Caco-2 (cell line): ENCODE measurements around the gene HOXB9. TPM values are rescaled to one million over a fixed set of nuclear protein-coding genes. Genes with fewer than 3 reads are reported as not detected.

Experiments
- BruUV-seq: library from RNA; stranded (reverse); fragments of 400-500 nt; replicated peaks from 2 replicates; lab custom pipeline; 2021; lab: Mats Ljungman, UMichigan
- CTCF ChIA-PET: fragments of 300-600 bp; sonication (Branson Sonifier 250); formaldehyde crosslinking; loops from one replicate; lab custom pipeline; 2022; ENCODE audit warnings: antibody characterized with exemption; lab: Charles Lee
- POLR2A ChIA-PET: fragments of 300-600 bp; sonication (Branson Sonifier 250); formaldehyde crosslinking; loops from one replicate; lab custom pipeline; 2022; ENCODE audit warnings: antibody characterized with exemption; lab: Charles Lee
- DNase-seq, 2 experiments: peaks; one replicate each; pipeline versions ENCODE4 v3.0.0 to v3.0.0-alpha.2; 2020 to 2022
- H3K27me3 ChIP-seq: replicated peaks from 2 replicates; pipeline ENCODE4 v1.6.0; 2011; ENCODE audit warnings: low read length; ENCODE audit not compliant: control insufficient read depth, insufficient read depth
- H3K36me3 ChIP-seq: 2 replicates; pipeline ENCODE4 v1.5.1; 2011; ENCODE audit warnings: low read length; ENCODE audit not compliant: control insufficient read depth, insufficient read depth
- H3K4me1 ChIP-seq: fragments of 250-450 bp; sonication (Bioruptor Pico); 2 replicates; pipeline ENCODE4 v1.5.1; 2020; ENCODE audit warnings: mild to moderate bottlenecking
- H3K4me3 ChIP-seq: 2 replicates; pipeline ENCODE4 v1.5.1; 2011; ENCODE audit warnings: low read depth, mild to moderate bottlenecking, control low read depth, low read length
- H3K9me3 ChIP-seq: fragments of 250-450 bp; sonication (Bioruptor Pico); 2 replicates; pipeline ENCODE4 v1.5.1; 2020; ENCODE audit warnings: mild to moderate bottlenecking, moderate library complexity
- H3K27ac Mint-ChIP-seq: one replicate; pipeline ENCODE4 v1.8.0; 2022; ENCODE audit warnings: mixed read lengths; ENCODE audit not compliant: unreplicated experiment
- H3K27me3 Mint-ChIP-seq: one replicate; pipeline ENCODE4 v1.8.0; 2022; ENCODE audit warnings: mixed read lengths; ENCODE audit not compliant: insufficient read depth, unreplicated experiment
- H3K36me3 Mint-ChIP-seq: one replicate; pipeline ENCODE4 v1.8.0; 2022; ENCODE audit warnings: mild to moderate bottlenecking, mixed read lengths; ENCODE audit not compliant: insufficient read depth, unreplicated experiment
- H3K4me1 Mint-ChIP-seq: one replicate; pipeline ENCODE4 v1.8.0; 2022; ENCODE audit warnings: low read depth, mixed read lengths; ENCODE audit not compliant: unreplicated experiment
- H3K4me3 Mint-ChIP-seq: one replicate; pipeline ENCODE4 v1.8.0; 2022; ENCODE audit warnings: mild to moderate bottlenecking, moderate library complexity, mixed read lengths; ENCODE audit not compliant: unreplicated experiment
- H3K9me3 Mint-ChIP-seq: one replicate; pipeline ENCODE4 v1.8.0; 2022; ENCODE audit warnings: mixed read lengths; ENCODE audit not compliant: unreplicated experiment
- CTCF ChIP-seq, 2 experiments: fragments of 200-600 bp in 1 of 2; IDR thresholded peaks; 1 replicate in 1 of 2; 2 replicates in 1 of 2; pipeline versions ENCODE4 v1.5.1 to v1.8.0; 2011 to 2022; ENCODE audit warnings: antibody characterized with exemption in 1 of 2, control low read depth in 1 of 2, inconsistent platforms in 1 of 2, low read depth in 1 of 2, low read length in 1 of 2, mild to moderate bottlenecking in 1 of 2, moderate library complexity in 1 of 2; ENCODE audit not compliant: insufficient read depth in 1 of 2, severe bottlenecking in 1 of 2, unreplicated experiment in 1 of 2
- intact Hi-C: fragments of 100-400 bp; cut with micrococcal nuclease; formaldehyde crosslinking; loops from one replicate; pipeline ENCODE4 v1.10.0; 2022; ENCODE audit not compliant: unreplicated experiment
- total RNA-seq: library from RNA; stranded (reverse); gene quantifications from 2 replicates; pipeline ENCODE4 v1.2.3, GENCODE V29; 2022

The HOXB9 gene
- total RNA-seq, 1 experiment from 2014 or later: 4.5 TPM

GRCh38 chr17:48636177-48637018 is 10.2 kb upstream of the HOXB9 start:
- no peaks in the 10 kb centered on the region for H3K4me1 Mint-ChIP-seq
- TF ChIP-seq CTCF (IDR thresholded peaks at IDR 0.05; ENCODE audit: insufficient read depth in 1 of 2, low read depth in 1 of 2, low read length in 1 of 2, severe bottlenecking in 1 of 2, unreplicated experiment in 1 of 2): peak in 1 of 2 experiments; percentile 51
- H3K4me1 ChIP-seq: peaks cover 5% of the 10 kb centered on the region
- H3K9me3 ChIP-seq: no peaks in the 10 kb centered on the region
- H3K36me3 ChIP-seq: no peaks in the 10 kb centered on the region
- H3K27ac Mint-ChIP-seq: no peak overlapping the region
- POLR2A ChIA-PET: interaction anchor here (0.7 kb wide), 1 partner anchor 11 kb away, joined by 4 read pairs; no protein-coding TSS in a partner anchor
- no peaks in the 10 kb centered on the region for H3K9me3 Mint-ChIP-seq
- CTCF ChIA-PET: interaction anchor here (0.6 to 1.8 kb wide), 7 partner anchors 35 to 301 kb away, joined by 3 to 8 read pairs (median 4); no protein-coding TSS in a partner anchor
- intact Hi-C loops: no loop called here
- H3K27me3 Mint-ChIP-seq: peaks cover 5% of the 10 kb centered on the region
- DNase-seq: peak in 1 of 2 experiments; percentile 49
- no peak overlapping the region for H3K4me3 ChIP-seq
- no peak overlapping the region for H3K4me3 Mint-ChIP-seq
- H3K27me3 ChIP-seq: no peaks in the 10 kb centered on the region
- no peaks in the 10 kb centered on the region for H3K36me3 Mint-ChIP-seq
- no TSS peak for BruUV-seq

- H3K9me3 ChIP-seq: no peaks in the 10 kb centered on the region
- no peaks in the 10 kb centered on the region for H3K27me3 ChIP-seq
- ChIA-PET POLR2A (interaction anchor here (0.6 kb wide), 1 partner anchor 497 kb away, joined by 4 read pairs; no protein-coding TSS in a partner anchor), CTCF (interaction anchor here (0.6 kb wide), 2 partner anchors 22 to 37 kb away, joined by 3 to 5 read pairs; no protein-coding TSS in a partner anchor)
- no peak for DNase-seq
- Mint-ChIP-seq H3K4me3 (no peak overlapping the region), H3K9me3 (no peaks in the 10 kb centered on the region), H3K27ac (no peak overlapping the region), H3K36me3 (no peaks in the 10 kb centered on the region), H3K4me1 (peaks cover 8% of the 10 kb centered on the region), H3K27me3 (peaks cover 3% of the 10 kb centered on the region)
- H3K4me3 ChIP-seq: no peak overlapping the region
- H3K4me1 ChIP-seq: peaks cover 14% of the 10 kb centered on the region
- intact Hi-C loops: no loop called here
- BruUV-seq: no TSS peak
- TF ChIP-seq CTCF (IDR thresholded peaks at IDR 0.05; ENCODE audit: insufficient read depth in 1 of 2, low read depth in 1 of 2, low read length in 1 of 2, severe bottlenecking in 1 of 2, unreplicated experiment in 1 of 2): no peak
- H3K36me3 ChIP-seq: no peaks in the 10 kb centered on the region
Observed at GRCh38 chr17:48634493-48635208, 8.5 kb upstream of the HOXB9 start.

GRCh38 chr17:48633266-48633677 is 7.1 kb upstream of the HOXB9 start:
- H3K4me1 Mint-ChIP-seq: peaks cover 8% of the 10 kb centered on the region
- POLR2A ChIA-PET: no interaction called here
- Histone ChIP-seq H3K36me3 (no peaks in the 10 kb centered on the region), H3K27me3 (no peaks in the 10 kb centered on the region; the same call in 1 of the 2 replicates), H3K4me1 (peaks cover 14% of the 10 kb centered on the region), H3K4me3 (no peak overlapping the region), H3K9me3 (no peaks in the 10 kb centered on the region)
- H3K27ac Mint-ChIP-seq: no peak overlapping the region
- BruUV-seq: no TSS peak
- DNase-seq: no peak
- no peaks in the 10 kb centered on the region for H3K36me3 Mint-ChIP-seq
- no peaks in the 10 kb centered on the region for H3K9me3 Mint-ChIP-seq
- peaks cover 7% of the 10 kb centered on the region for H3K27me3 Mint-ChIP-seq
- H3K4me3 Mint-ChIP-seq: no peak overlapping the region
- TF ChIP-seq CTCF (IDR thresholded peaks at IDR 0.05; ENCODE audit: insufficient read depth in 1 of 2, low read depth in 1 of 2, low read length in 1 of 2, severe bottlenecking in 1 of 2, unreplicated experiment in 1 of 2): no peak
- intact Hi-C loops: no loop called here
- CTCF ChIA-PET: interaction anchor here (1.0 to 1.6 kb wide), 2 partner anchors 171 to 246 kb away, joined by 3 read pairs; no protein-coding TSS in a partner anchor
